H1 (cell line): ENCODE results near the gene ARCN1. TPM values are rescaled to one million over a fixed set of nuclear protein-coding genes. Genes with fewer than 3 reads are reported as not detected.

Experiments used
- CTCF ChIA-PET: fragments of 300-600 bp; sonication (Branson Sonifier 250); formaldehyde crosslinking; loops from one replicate; lab custom pipeline; 2021; ENCODE audit not compliant: partially characterized antibody; lab: Charles Lee
- POLR2A ChIA-PET: fragments of 300-600 bp; sonication (Branson Sonifier 250); formaldehyde crosslinking; loops from one replicate; lab custom pipeline; 2021; ENCODE audit warnings: inconsistent platforms; ENCODE audit not compliant: partially characterized antibody; lab: Charles Lee
- DNase-seq, 2 experiments: peaks; one replicate each; pipeline versions ENCODE4 v3.0.0 to v3.0.0-alpha.2; 2010 to 2022; ENCODE audit warnings: low spot score in 2 of 2, low read depth in 1 of 2, mixed read lengths in 1 of 2
- FAIRE-seq: peaks from 2 replicates; lab custom pipeline; 2011; peaks lifted over from hg19 to GRCh38; lab: Jason Lieb, UNC
- H2AFZ ChIP-seq: 2 replicates; pipeline ENCODE4 v1.8.1; 2012; ENCODE audit warnings: low read length, inconsistent platforms
- H2AK5ac ChIP-seq: 2 replicates; pipeline ENCODE4 v1.6.1; 2013; ENCODE audit warnings: low read depth, low read length
- H2BK120ac ChIP-seq: replicated peaks from 2 replicates; pipeline ENCODE3; 2013; ENCODE audit warnings: low read depth, low read length, inconsistent platforms
- H2BK12ac ChIP-seq: 2 replicates; pipeline ENCODE4 v1.6.1; 2013; ENCODE audit warnings: low read depth, low read length
- H2BK15ac ChIP-seq: 2 replicates; pipeline ENCODE4 v1.6.1; 2013; ENCODE audit warnings: low read length
- H2BK20ac ChIP-seq: 2 replicates; pipeline ENCODE4 v1.6.1; 2013; ENCODE audit warnings: low read length
- H2BK5ac ChIP-seq: 2 replicates; pipeline ENCODE4 v1.6.1; 2013; ENCODE audit warnings: low read depth, low read length
- H3K14ac ChIP-seq: 2 replicates; pipeline ENCODE4 v1.6.1; 2013; ENCODE audit warnings: inconsistent platforms; ENCODE audit not compliant: insufficient read length
- H3K18ac ChIP-seq: 2 replicates; pipeline ENCODE4 v1.6.1; 2013; ENCODE audit warnings: low read length; ENCODE audit errors: extremely low read depth
- H3K23ac ChIP-seq: 2 replicates; pipeline ENCODE4 v1.6.1; 2013; ENCODE audit warnings: inconsistent platforms; ENCODE audit not compliant: insufficient read length
- H3K23me2 ChIP-seq: 2 replicates; pipeline ENCODE4 v1.6.1; 2013; ENCODE audit warnings: low read depth, low read length
- H3K27ac ChIP-seq: 2 replicates; pipeline ENCODE4 v1.6.1; 2011; ENCODE audit warnings: low read depth, low read length, inconsistent platforms
- H3K27me3 ChIP-seq, 4 experiments: replicated peaks in 1 of 4; 1 replicate in 1 of 4; 2 replicates in 3 of 4; pipeline versions ENCODE4 v1.6.1 to v1.8.1; 2011 to 2013; ENCODE audit warnings: low read length in 3 of 4, mild to moderate bottlenecking in 3 of 4, inconsistent platforms in 2 of 4, mixed read lengths in 2 of 4, moderate library complexity in 1 of 4; ENCODE audit not compliant: control insufficient read depth in 3 of 4, insufficient read depth in 3 of 4; ENCODE audit errors: extremely low read depth in 1 of 4
- H3K36me3 ChIP-seq, 4 experiments: 2 replicates each; pipeline versions ENCODE4 v1.6.1 to v1.8.1; 2011 to 2013; ENCODE audit warnings: mild to moderate bottlenecking in 4 of 4, low read length in 3 of 4, moderate library complexity in 2 of 4, control low read depth in 1 of 4, inconsistent platforms in 1 of 4; ENCODE audit not compliant: insufficient read depth in 4 of 4, control insufficient read depth in 2 of 4
- H3K4ac ChIP-seq: replicated peaks from 2 replicates; pipeline ENCODE3; 2013; ENCODE audit warnings: low read length, low read depth, mixed read lengths, inconsistent platforms; ENCODE audit not compliant: insufficient read length
- H3K4me1 ChIP-seq, 4 experiments: replicated peaks in 1 of 4; 1 replicate in 1 of 4; 2 replicates in 3 of 4; pipeline versions ENCODE4 v1.6.1 to v1.8.1; 2011 to 2013; ENCODE audit warnings: low read length in 3 of 4, inconsistent platforms in 2 of 4, mixed read lengths in 1 of 4; ENCODE audit not compliant: insufficient read depth in 4 of 4, control insufficient read depth in 3 of 4
- H3K4me2 ChIP-seq, 2 experiments: 2 replicates each; pipeline versions ENCODE4 v1.6.1 to v1.8.1; 2011 to 2013; ENCODE audit warnings: low read depth in 2 of 2, low read length in 2 of 2, control low read depth in 1 of 2, inconsistent platforms in 1 of 2, mild to moderate bottlenecking in 1 of 2; ENCODE audit not compliant: insufficient read depth in 1 of 2
- H3K4me3 ChIP-seq, 4 experiments: fragments of 200-600, 300-600 bp in 1 of 4; sonication (generic), shearing (Covaris generic), sonication (Bioruptor Twin) in 1 of 4; 2 replicates each; pipeline versions ENCODE4 v1.5.1 to v1.8.1; 2011 to 2016; ENCODE audit warnings: low read length in 4 of 4, low read depth in 3 of 4, control low read depth in 2 of 4, inconsistent platforms in 2 of 4, mild to moderate bottlenecking in 2 of 4, mixed read lengths in 1 of 4, moderate library complexity in 1 of 4; ENCODE audit not compliant: insufficient read depth in 2 of 4; ENCODE audit errors: extremely low read depth in 1 of 4
- H3K56ac ChIP-seq: replicated peaks from 2 replicates; pipeline ENCODE3; 2013; ENCODE audit warnings: low read depth, mild to moderate bottlenecking, mixed read lengths, low read length, inconsistent platforms; ENCODE audit not compliant: insufficient read length
- H3K79me1 ChIP-seq: 2 replicates; pipeline ENCODE4 v1.6.1; 2013; ENCODE audit warnings: low read depth, low read length, control low read depth
- H3K79me2 ChIP-seq, 2 experiments: 2 replicates each; pipeline versions ENCODE4 v1.6.1 to v1.8.1; 2012 to 2013; ENCODE audit warnings: low read length in 2 of 2, mild to moderate bottlenecking in 2 of 2, inconsistent platforms in 1 of 2; ENCODE audit not compliant: insufficient read depth in 2 of 2, control insufficient read depth in 1 of 2
- H3K9ac ChIP-seq, 4 experiments: replicated peaks in 1 of 4; 1 replicate in 1 of 4; 2 replicates in 3 of 4; pipeline versions ENCODE4 v1.6.1 to v1.8.1; 2011 to 2013; ENCODE audit warnings: low read depth in 3 of 4, low read length in 3 of 4, control low read depth in 2 of 4, mild to moderate bottlenecking in 2 of 4, moderate library complexity in 2 of 4, inconsistent platforms in 1 of 4; ENCODE audit errors: extremely low read depth in 1 of 4
- H3K9me3 ChIP-seq, 2 experiments: 2 replicates each; pipeline versions ENCODE4 v1.6.1 to v1.8.1; 2012 to 2013; ENCODE audit warnings: mild to moderate bottlenecking in 2 of 2, moderate library complexity in 2 of 2, control low read depth in 1 of 2, inconsistent platforms in 1 of 2, low read depth in 1 of 2, low read length in 1 of 2, mixed read lengths in 1 of 2; ENCODE audit not compliant: insufficient read depth in 2 of 2
- H4K20me1 ChIP-seq, 2 experiments: replicated peaks in 1 of 2; 2 replicates each; pipeline versions ENCODE3 to v1.8.1; 2011 to 2013; ENCODE audit warnings: inconsistent platforms in 2 of 2, low read length in 2 of 2, mild to moderate bottlenecking in 1 of 2; ENCODE audit not compliant: insufficient read depth in 2 of 2, control insufficient read depth in 1 of 2
- H4K5ac ChIP-seq: 2 replicates; pipeline ENCODE4 v1.6.1; 2013; ENCODE audit warnings: low read length, low read depth, mixed read lengths, inconsistent platforms; ENCODE audit not compliant: insufficient read length
- H4K8ac ChIP-seq: 2 replicates; pipeline ENCODE4 v1.8.0; 2013; ENCODE audit warnings: mild to moderate bottlenecking, moderate library complexity, low read length, inconsistent platforms; ENCODE audit not compliant: insufficient read depth; ENCODE audit errors: extremely low read depth
- H4K91ac ChIP-seq: replicated peaks from 2 replicates; pipeline ENCODE3; 2013; ENCODE audit warnings: low read length, mixed read lengths, inconsistent platforms; ENCODE audit not compliant: insufficient read length
- ASH2L ChIP-seq: fragments of 200-600, 300-600 bp; sonication (generic); IDR thresholded peaks from one replicate; pipeline ENCODE4 v1.7.1; 2017; ENCODE audit warnings: low read length
- ATF3 ChIP-seq: IDR thresholded peaks from 2 replicates; pipeline ENCODE4 v1.6.1; 2011; ENCODE audit warnings: low read depth, mild to moderate bottlenecking, low read length; ENCODE audit not compliant: insufficient read depth
- BCL11A ChIP-seq, 2 experiments: IDR thresholded peaks; one replicate each; pipeline ENCODE4 v1.6.1; 2011; ENCODE audit warnings: low read depth in 2 of 2, low read length in 2 of 2, mild to moderate bottlenecking in 2 of 2
- CREB1 ChIP-seq: IDR thresholded peaks from 2 replicates; pipeline ENCODE4 v1.6.1; 2012; ENCODE audit warnings: inconsistent platforms
- CTBP2 ChIP-seq: IDR thresholded peaks from 2 replicates; pipeline ENCODE4 v1.7.0; 2011; ENCODE audit warnings: borderline replicate concordance, mild to moderate bottlenecking, moderate library complexity, mixed read lengths, low read length; ENCODE audit not compliant: insufficient read depth, insufficient read length
- MAFK ChIP-seq: IDR thresholded peaks from 2 replicates; pipeline ENCODE4 v1.6.1; 2012; ENCODE audit warnings: low read depth, mild to moderate bottlenecking, improper control_type of control experiment, low read length
- POU5F1 ChIP-seq: IDR thresholded peaks from 2 replicates; pipeline ENCODE4 v1.6.1; 2011; ENCODE audit warnings: low read depth, mild to moderate bottlenecking, low read length, moderate library complexity
- RAD21 ChIP-seq, 2 experiments: IDR thresholded peaks in 1 of 2; conservative IDR thresholded peaks in 1 of 2; 2 replicates each; pipeline ENCODE4 v1.6.1; 2011; ENCODE audit warnings: low read depth in 2 of 2, low read length in 2 of 2, improper control_type of control experiment in 1 of 2, inconsistent platforms in 1 of 2, mild to moderate bottlenecking in 1 of 2, moderate library complexity in 1 of 2
- RXRA ChIP-seq: IDR thresholded peaks from 2 replicates; pipeline ENCODE4 v1.6.1; 2011; ENCODE audit warnings: low read depth, mild to moderate bottlenecking, low read length, moderate library complexity; ENCODE audit not compliant: insufficient read depth
- SAP30 ChIP-seq: fragments of 300-600 bp; sonication (generic); IDR thresholded peaks from 2 replicates; pipeline ENCODE4 v1.7.1; 2012; ENCODE audit warnings: low read length, moderate library complexity, mild to moderate bottlenecking, inconsistent platforms; ENCODE audit not compliant: insufficient read depth, insufficient replicate concordance
- SUZ12 ChIP-seq: fragments of 200-600 bp; sonication (generic); IDR thresholded peaks from 2 replicates; pipeline ENCODE4 v1.6.1; 2012; ENCODE audit warnings: mild to moderate bottlenecking, inconsistent platforms, low read length, moderate library complexity, mixed read lengths
- TCF12 ChIP-seq: IDR thresholded peaks from 2 replicates; pipeline ENCODE4 v1.6.1; 2011; ENCODE audit warnings: low read depth, mild to moderate bottlenecking, low read length
- WGBS, 2 experiments: shearing (Covaris generic) in 1 of 2; methylation state at CpG; one replicate each; pipeline versions ENCODE4 v1.1.6 to v1.1.7; 2013 to 2015; ENCODE audit warnings: low lambda C conversion rate in 2 of 2, mixed read lengths in 2 of 2, inconsistent platforms in 1 of 2, low coverage in 1 of 2, missing lambda C conversion rate in 1 of 2; ENCODE audit not compliant: insufficient replicate concordance in 2 of 2, insufficient coverage in 1 of 2, insufficient read length in 1 of 2; ENCODE audit errors: extremely low coverage in 1 of 2, missing lambda C conversion rate in 1 of 2; 5-methylcytosine and 5-hydroxymethylcytosine counted together
- polyA plus RNA-seq, 7 experiments: library from polyadenylated mRNA; depleted of rRNA in 3 of 7; stranded (reverse) in 5 of 7; unstranded in 2 of 7; fragments of >200 nt in 5 of 7; fragments of 200-250 nt in 2 of 7; gene quantifications; 1 replicate in 5 of 7; 2 replicates in 1 of 7; 4 replicates in 1 of 7; pipeline versions ENCODE4 v1.2.1 to v1.2.3, GENCODE V29; 2011 to 2013; ENCODE audit warnings: missing spikeins in 2 of 7, mixed read lengths in 2 of 7
- total RNA-seq: library from RNA; stranded (reverse); fragmentation: NEBNext Ultra II Directional; extraction: Animal tissue kit (Norgen Biotek cat#: 25700); gene quantifications from 2 replicates; pipeline ENCODE4 v1.2.1, GENCODE V29; 2021

ARCN1 gene
- total and polyA plus RNA-seq, 2 of the 8 experiments (the other 6 are each of a cell fraction or from before 2014, with no cell fraction given) = 132 to 146 TPM

- Histone ChIP-seq H3K9ac (no peak overlapping the region), H4K91ac (no peak overlapping the region), H3K23ac (no peak overlapping the region), H2BK12ac (no peak overlapping the region), H4K20me1 (peaks cover 0 to 1% of the 10 kb centered on the region in 2 experiments), H3K4me1 (peaks cover 0 to 7% (median 6%) of the 10 kb centered on the region in 4 experiments; a peak in 4 of 7 replicates), H3K79me2 (no peaks in the 10 kb centered on the region), H3K56ac (no peak overlapping the region), H3K36me3 (no peaks in the 10 kb centered on the region; a peak in 1 of 8 replicates), H2BK15ac (no peak overlapping the region), H3K4me3 (no peak overlapping the region), H4K8ac (no peak overlapping the region), H2AK5ac (no peak overlapping the region), H3K9me3 (no peaks in the 10 kb centered on the region), H4K5ac (no peak overlapping the region), H3K79me1 (peaks cover 5% of the 10 kb centered on the region; the same call in 1 of the 2 replicates), H3K18ac (no peak overlapping the region), H2BK120ac (no peak overlapping the region), H3K4me2 (no peak overlapping the region), H3K27me3 (no peaks in the 10 kb centered on the region), H2BK5ac (no peak overlapping the region), H2AFZ (no peak overlapping the region), H2BK20ac (no peak overlapping the region), H3K4ac (no peak overlapping the region), H3K14ac (no peak overlapping the region), H3K23me2 (peaks cover 7% of the 10 kb centered on the region), H3K27ac (no peak overlapping the region)
- WGBS, 2 experiments = 81% methylated on average over 9 of the region's 9 CpGs; no CpG with 5 or more reads in 1 of the 2 experiments
- DNase-seq (no peak), FAIRE-seq (no peak)
- ChIA-PET CTCF (no interaction called here), POLR2A (interaction anchor here (1.3 kb wide), 1 partner anchor 9 kb away, joined by 3 read pairs; no protein-coding TSS in a partner anchor)
- TF ChIP-seq POU5F1 (no peak), RAD21 (IDR thresholded peaks at IDR 0.05 in 1 of 2, conservative IDR thresholded peaks at IDR 0.05 in 1 of 2; ENCODE audit: low read depth in 2 of 2, low read length in 2 of 2) (no peak), ATF3 (no peak), MAFK (no peak), RXRA (no peak), BCL11A (IDR thresholded peaks at IDR 0.05; ENCODE audit: low read depth in 2 of 2, low read length in 2 of 2) (no peak), ASH2L (no peak), CTBP2 (no peak), SUZ12 (no peak), TCF12 (no peak), SAP30 (no peak), CREB1 (no peak)
Measured at GRCh38 chr11:118535261-118535660, 36.9 kb upstream of the ARCN1 start.
